HepG2 (cell line): ENCODE results near the gene JUND. TPM values are rescaled to one million over a fixed set of nuclear protein-coding genes. Genes with fewer than 3 reads are reported as not detected.
A peak's percentile ranks its signal among the peaks of the same experiment; 100 is the strongest.

Experiments
- ATAC-seq: fragments of 200-7000 bp; cut with Tn5 transposase; 3 replicates; pipeline ENCODE4 v1.9.1; 2020; ENCODE audit warnings: mild to moderate bottlenecking, moderate library complexity
- BruUV-seq: library from RNA; stranded (reverse); fragments of 400-500 nt; replicated peaks from 2 replicates; lab custom pipeline; 2021; lab: Mats Ljungman, UMichigan
- CTCF ChIA-PET: fragments of 300-600 bp; formaldehyde crosslinking; extraction: SDS; loops from one replicate; lab custom pipeline; 2021; ENCODE audit warnings: low total read pairs, inconsistent platforms, low intra/inter-chr PET ratio; lab: Yijun Ruan, JAX
- POLR2A ChIA-PET: fragments of 350-600 bp; sonication (Branson Sonifier 250); formaldehyde crosslinking; loops from one replicate; lab custom pipeline; 2020; ENCODE audit warnings: antibody characterized with exemption, inconsistent platforms; lab: Yijun Ruan, JAX
- DNase-seq: peaks from one replicate; pipeline ENCODE4 v3.0.0-alpha.2; 2015; ENCODE audit warnings: low spot score
- FAIRE-seq: peaks from 3 replicates; lab custom pipeline; 2011; peaks lifted over from hg19 to GRCh38; lab: Jason Lieb, UNC
- H2AFZ ChIP-seq: one replicate; pipeline ENCODE4 v1.6.1; 2011; ENCODE audit warnings: low read length, inconsistent platforms
- H3K27ac ChIP-seq: fragments of 300-600 bp; 3 replicates; pipeline ENCODE4 v1.8.0; 2011; ENCODE audit warnings: mixed run types, mild to moderate bottlenecking, mixed read lengths, low read length, inconsistent platforms; ENCODE audit not compliant: insufficient read depth; ENCODE audit errors: extremely low read length
- H3K27me3 ChIP-seq, 2 experiments: fragments of 200-600 bp in 1 of 2; 2 replicates in 1 of 2; 3 replicates in 1 of 2; pipeline versions ENCODE4 v1.6.0 to v1.8.0; 2011; ENCODE audit warnings: low read length in 2 of 2, mild to moderate bottlenecking in 2 of 2, moderate library complexity in 2 of 2, inconsistent platforms in 1 of 2; ENCODE audit not compliant: insufficient read depth in 2 of 2, control insufficient read depth in 1 of 2
- H3K36me3 ChIP-seq, 2 experiments: fragments of 200-600 bp in 1 of 2; replicated peaks in 1 of 2; 2 replicates in 1 of 2; 3 replicates in 1 of 2; pipeline versions ENCODE4 v1.5.1 to v1.8.0; 2011; ENCODE audit warnings: low read length in 2 of 2, inconsistent platforms in 1 of 2; ENCODE audit not compliant: insufficient read depth in 2 of 2, control insufficient read depth in 1 of 2
- H3K4me1 ChIP-seq: 2 replicates; pipeline ENCODE4 v1.5.1; 2012; ENCODE audit warnings: low read length, inconsistent platforms; ENCODE audit not compliant: insufficient read depth
- H3K4me2 ChIP-seq: 2 replicates; pipeline ENCODE4 v1.6.0; 2011; ENCODE audit warnings: low read depth, low read length, inconsistent platforms
- H3K4me3 ChIP-seq, 3 experiments: fragments of 200-600 bp in 1 of 3; sonication (generic), shearing (Covaris generic) in 1 of 3; replicated peaks in 1 of 3; 2 replicates each; pipeline ENCODE4 v1.5.1; 2011 to 2016; ENCODE audit warnings: low read length in 3 of 3, inconsistent platforms in 2 of 3, low read depth in 2 of 3, mild to moderate bottlenecking in 2 of 3, control low read depth in 1 of 3, mixed read lengths in 1 of 3; ENCODE audit not compliant: insufficient read depth in 1 of 3
- H3K79me2 ChIP-seq: one replicate; pipeline ENCODE4 v1.6.1; 2011; ENCODE audit warnings: low read length, inconsistent platforms; ENCODE audit not compliant: insufficient read depth
- H3K9ac ChIP-seq: 2 replicates; pipeline ENCODE4 v1.6.0; 2011; ENCODE audit warnings: mild to moderate bottlenecking, low read depth, low read length, inconsistent platforms; ENCODE audit not compliant: insufficient read depth
- H3K9me3 ChIP-seq: 2 replicates; pipeline ENCODE4 v1.5.1; 2012; ENCODE audit warnings: mild to moderate bottlenecking, low read length
- H4K20me1 ChIP-seq: 2 replicates; pipeline ENCODE4 v1.6.0; 2011; ENCODE audit warnings: inconsistent platforms, mild to moderate bottlenecking, low read length, moderate library complexity; ENCODE audit not compliant: insufficient read depth
- ESRRA ChIP-seq: sonication (generic); formaldehyde crosslinking; IDR thresholded peaks from 2 replicates; pipeline ENCODE4 v1.5.1; 2020; ENCODE audit warnings: mild to moderate bottlenecking, low read depth, missing genetic modification reagents
- HDAC2 ChIP-seq: sonication (generic); formaldehyde crosslinking; IDR thresholded peaks from 2 replicates; pipeline ENCODE4 v1.4.0; 2020; ENCODE audit warnings: missing genetic modification reagents
- HIVEP1 ChIP-seq: sonication (generic); formaldehyde crosslinking; IDR thresholded peaks from 2 replicates; pipeline ENCODE4 v1.4.0; 2020; ENCODE audit warnings: mild to moderate bottlenecking, missing genetic modification reagents
- HOXD1 ChIP-seq: sonication (generic); formaldehyde crosslinking; IDR thresholded peaks from 2 replicates; pipeline ENCODE4 v1.5.0; 2020; ENCODE audit warnings: missing genetic modification reagents
- KAT2B ChIP-seq: fragments of 150-350 bp; IDR thresholded peaks from 2 replicates; pipeline ENCODE4 v1.6.1; 2014; ENCODE audit warnings: low read depth, low read length, borderline replicate concordance
- KDM1A ChIP-seq: IDR thresholded peaks from 2 replicates; pipeline ENCODE4 v1.6.1; 2016; ENCODE audit warnings: missing compliant biosample characterization
- KDM5B ChIP-seq: sonication (generic); formaldehyde crosslinking; IDR thresholded peaks from 2 replicates; pipeline ENCODE4 v1.4.0; 2020; ENCODE audit warnings: missing genetic modification reagents, mild to moderate bottlenecking, borderline replicate concordance
- KLF11 ChIP-seq: IDR thresholded peaks from 2 replicates; pipeline ENCODE4 v1.6.1; 2016; ENCODE audit warnings: missing compliant biosample characterization
- MIER3 ChIP-seq: IDR thresholded peaks from 2 replicates; pipeline ENCODE4 v1.6.1; 2016; ENCODE audit warnings: missing compliant biosample characterization, borderline replicate concordance
- PHF21A ChIP-seq: sonication (generic); formaldehyde crosslinking; IDR thresholded peaks from 2 replicates; pipeline ENCODE4 v1.5.0; 2020; ENCODE audit warnings: mild to moderate bottlenecking, missing genetic modification reagents
- SNAPC2 ChIP-seq: sonication (generic); formaldehyde crosslinking; IDR thresholded peaks from 2 replicates; pipeline ENCODE4 v1.8.1; 2022; ENCODE audit warnings: mild to moderate bottlenecking, missing genetic modification reagents
- ZFP36 ChIP-seq: fragments of 150-350 bp; IDR thresholded peaks from 2 replicates; pipeline ENCODE4 v1.6.1; 2018; ENCODE audit warnings: borderline replicate concordance, low read length, low read depth; ENCODE audit not compliant: partially characterized antibody
- ZKSCAN5 ChIP-seq: sonication (generic); formaldehyde crosslinking; IDR thresholded peaks from 2 replicates; pipeline ENCODE4 v1.5.1; 2020; ENCODE audit warnings: mild to moderate bottlenecking, missing genetic modification reagents
- ZMYM3 ChIP-seq: sonication (generic); formaldehyde crosslinking; IDR thresholded peaks from 2 replicates; pipeline ENCODE4 v1.5.1; 2020; ENCODE audit warnings: mild to moderate bottlenecking, missing genetic modification reagents
- ZNF121 ChIP-seq: sonication (generic); formaldehyde crosslinking; IDR thresholded peaks from 2 replicates; pipeline ENCODE4 v1.5.0; 2020; ENCODE audit warnings: mild to moderate bottlenecking, missing genetic modification reagents
- ZNF225 ChIP-seq: sonication (generic); formaldehyde crosslinking; IDR thresholded peaks from 2 replicates; pipeline ENCODE4 v1.4.0; 2020; ENCODE audit warnings: mild to moderate bottlenecking, missing genetic modification reagents
- ZNF234 ChIP-seq: sonication (generic); formaldehyde crosslinking; conservative IDR thresholded peaks from 2 replicates; pipeline ENCODE4 v1.5.1; 2020; ENCODE audit warnings: mild to moderate bottlenecking, missing genetic modification reagents
- ZNF768 ChIP-seq: sonication (generic); formaldehyde crosslinking; IDR thresholded peaks from 2 replicates; pipeline ENCODE4 v1.4.0; 2020; ENCODE audit warnings: missing genetic modification reagents
- WGBS: methylation state at CpG from one replicate; pipeline ENCODE4 v1.1.6; 2017; ENCODE audit warnings: low lambda C conversion rate; 5-methylcytosine and 5-hydroxymethylcytosine counted together
- in situ Hi-C: cut with HindIII; loops from 2 replicates; pipeline ENCODE4 v1.10.0; 2017; ENCODE audit warnings: low pct_unique_long_range_greater_than_20kb; ENCODE audit not compliant: extremely low pct_ligation_motif_present
- intact Hi-C: fragments of 100-400 bp; cut with micrococcal nuclease; formaldehyde crosslinking; loops from one replicate; pipeline ENCODE4 v1.10.0; 2022; ENCODE audit not compliant: unreplicated experiment
- polyA plus RNA-seq, 8 experiments: library from polyadenylated mRNA; depleted of rRNA in 3 of 8; stranded (reverse) in 7 of 8; unstranded in 1 of 8; fragments of >200 nt; fragmentation: Illumina TruSeq in 4 of 8; extraction: Trizol in 4 of 8; gene quantifications; 2 replicates each; pipeline versions ENCODE4 v1.2.1 to v1.2.3, GENCODE V29; 2011 to 2016; ENCODE audit warnings: low read depth in 4 of 8, missing spikeins in 1 of 8, mixed read lengths in 1 of 8; ENCODE audit not compliant: insufficient read depth in 1 of 8
- total RNA-seq, 5 experiments: library from RNA; depleted of rRNA; stranded (reverse); fragments of >200 nt; fragmentation: Illumina TruSeq; extraction: Trizol; gene quantifications; 2 replicates each; pipeline ENCODE4 v1.2.3, GENCODE V29; 2016; ENCODE audit warnings: low read depth in 1 of 5
- TF ChIP-seq, protein P1 (sequence below): sonication (generic); formaldehyde crosslinking; IDR thresholded peaks from 2 replicates; pipeline ENCODE4 v1.4.0; 2020; ENCODE audit warnings: mild to moderate bottlenecking, missing genetic modification reagents
- TF ChIP-seq, protein P2 (sequence below): sonication (generic); formaldehyde crosslinking; IDR thresholded peaks from 2 replicates; pipeline ENCODE4 v1.5.0; 2020; ENCODE audit warnings: missing genetic modification reagents
- TF ChIP-seq, protein P3 (sequence below): sonication (generic); formaldehyde crosslinking; IDR thresholded peaks from 2 replicates; pipeline ENCODE4 v1.4.0; 2020; ENCODE audit warnings: missing genetic modification reagents
- TF ChIP-seq, protein P4 (sequence below): sonication (generic); formaldehyde crosslinking; IDR thresholded peaks from 2 replicates; pipeline ENCODE4 v1.8.0; 2022; ENCODE audit warnings: mild to moderate bottlenecking, missing genetic modification reagents

JUND gene
- total and polyA plus RNA-seq, 2 of the 13 experiments (the other 11 are each of a cell fraction or from before 2014, with no cell fraction given), result 41.2 to 59.8 TPM

DNA sequence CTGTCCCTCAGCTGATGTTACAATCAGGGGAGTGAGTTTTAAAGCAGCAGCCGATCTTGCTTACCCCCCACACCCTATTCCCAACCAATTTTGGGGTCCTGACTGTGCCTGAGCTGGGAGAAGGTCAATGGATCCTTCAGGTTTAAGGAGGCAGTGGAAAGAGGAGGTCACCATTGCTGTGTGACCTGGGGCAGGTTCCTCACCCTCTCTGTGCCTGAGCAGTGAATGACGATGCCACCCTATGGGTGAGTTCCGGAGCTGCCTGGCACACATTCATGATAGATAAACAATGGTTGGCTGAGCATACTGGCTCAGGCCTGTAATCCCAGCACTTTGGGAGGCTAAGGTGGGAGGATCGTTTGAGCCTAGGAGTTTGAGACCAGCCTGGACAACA is 20.3 kb upstream of the JUND start:
- Histone ChIP-seq H3K4me2 (no peak overlapping the region), H4K20me1 (no peaks in the 10 kb centered on the region), H3K9ac (no peak overlapping the region), H3K79me2 (no peaks in the 10 kb centered on the region), H3K27me3 (no peaks in the 10 kb centered on the region), H3K27ac (no peak overlapping the region), H3K4me3 (no peak overlapping the region), H3K9me3 (no peaks in the 10 kb centered on the region), H3K4me1 (peaks cover 59% of the 10 kb centered on the region), H3K36me3 (no peaks in the 10 kb centered on the region), H2AFZ (no peak overlapping the region)
- ATAC-seq, result no peak
- ChIA-PET POLR2A (interaction anchor here (5.8 to 7.2 kb wide), 3 partner anchors 9 to 22 kb away, joined by 51 to 251 read pairs (median 187); partner anchors contain the start of genes JUND and LSM4), CTCF (no interaction called here)
- 100% methylated on average over 4 of the region's 4 CpGs for WGBS
- no peak for DNase-seq
- BruUV-seq, result no TSS peak
- TF ChIP-seq, protein P1, sequence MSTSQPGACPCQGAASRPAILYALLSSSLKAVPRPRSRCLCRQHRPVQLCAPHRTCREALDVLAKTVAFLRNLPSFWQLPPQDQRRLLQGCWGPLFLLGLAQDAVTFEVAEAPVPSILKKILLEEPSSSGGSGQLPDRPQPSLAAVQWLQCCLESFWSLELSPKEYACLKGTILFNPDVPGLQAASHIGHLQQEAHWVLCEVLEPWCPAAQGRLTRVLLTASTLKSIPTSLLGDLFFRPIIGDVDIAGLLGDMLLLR (CRISPR knock-in tag), result 0 out of 2 replicates have a peak, but pooled peaks have one; percentile 19
- TF ChIP-seq ZNF234 (CRISPR knock-in tag) (no peak), HOXD1 (no peak), ZNF225 (CRISPR knock-in tag) (no peak), ESRRA (CRISPR knock-in tag) (no peak), SNAPC2 (no peak), KAT2B (no peak), HDAC2 (CRISPR knock-in tag) (0 out of 2 replicates have a peak, but pooled peaks have one; percentile 9), ZNF121 (peak; percentile 76), ZMYM3 (CRISPR knock-in tag) (peak; percentile 83), KDM5B (CRISPR knock-in tag) (0 out of 2 replicates have a peak, but pooled peaks have one; percentile 25), ZFP36 (peak; percentile 65), MIER3 (CRISPR knock-in tag) (no peak), ZNF768 (CRISPR knock-in tag) (peak; percentile 99), KDM1A (peak; percentile 69; the same call in 1 of the 2 replicates), PHF21A (CRISPR knock-in tag) (no peak), HIVEP1 (CRISPR knock-in tag) (no peak), ZKSCAN5 (no peak), KLF11 (CRISPR knock-in tag) (no peak)
- TF ChIP-seq, protein P2, sequence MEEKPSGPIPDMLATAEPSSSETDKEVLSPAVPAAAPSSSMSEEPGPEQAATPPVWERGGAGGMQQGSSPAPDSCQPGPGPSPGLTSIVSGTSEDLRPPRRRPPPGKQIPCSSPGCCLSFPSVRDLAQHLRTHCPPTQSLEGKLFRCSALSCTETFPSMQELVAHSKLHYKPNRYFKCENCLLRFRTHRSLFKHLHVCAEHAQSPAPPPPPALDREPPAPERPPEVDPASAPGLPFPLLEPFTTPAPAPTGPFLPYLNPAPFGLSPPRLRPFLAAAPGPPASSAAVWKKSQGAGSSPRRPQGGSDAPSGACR (CRISPR knock-in tag), result no peak
- TF ChIP-seq, protein P3, sequence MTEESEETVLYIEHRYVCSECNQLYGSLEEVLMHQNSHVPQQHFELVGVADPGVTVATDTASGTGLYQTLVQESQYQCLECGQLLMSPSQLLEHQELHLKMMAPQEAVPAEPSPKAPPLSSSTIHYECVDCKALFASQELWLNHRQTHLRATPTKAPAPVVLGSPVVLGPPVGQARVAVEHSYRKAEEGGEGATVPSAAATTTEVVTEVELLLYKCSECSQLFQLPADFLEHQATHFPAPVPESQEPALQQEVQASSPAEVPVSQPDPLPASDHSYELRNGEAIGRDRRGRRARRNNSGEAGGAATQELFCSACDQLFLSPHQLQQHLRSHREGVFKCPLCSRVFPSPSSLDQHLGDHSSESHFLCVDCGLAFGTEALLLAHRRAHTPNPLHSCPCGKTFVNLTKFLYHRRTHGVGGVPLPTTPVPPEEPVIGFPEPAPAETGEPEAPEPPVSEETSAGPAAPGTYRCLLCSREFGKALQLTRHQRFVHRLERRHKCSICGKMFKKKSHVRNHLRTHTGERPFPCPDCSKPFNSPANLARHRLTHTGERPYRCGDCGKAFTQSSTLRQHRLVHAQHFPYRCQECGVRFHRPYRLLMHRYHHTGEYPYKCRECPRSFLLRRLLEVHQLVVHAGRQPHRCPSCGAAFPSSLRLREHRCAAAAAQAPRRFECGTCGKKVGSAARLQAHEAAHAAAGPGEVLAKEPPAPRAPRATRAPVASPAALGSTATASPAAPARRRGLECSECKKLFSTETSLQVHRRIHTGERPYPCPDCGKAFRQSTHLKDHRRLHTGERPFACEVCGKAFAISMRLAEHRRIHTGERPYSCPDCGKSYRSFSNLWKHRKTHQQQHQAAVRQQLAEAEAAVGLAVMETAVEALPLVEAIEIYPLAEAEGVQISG (CRISPR knock-in tag), result no peak
- TF ChIP-seq, protein P4, sequence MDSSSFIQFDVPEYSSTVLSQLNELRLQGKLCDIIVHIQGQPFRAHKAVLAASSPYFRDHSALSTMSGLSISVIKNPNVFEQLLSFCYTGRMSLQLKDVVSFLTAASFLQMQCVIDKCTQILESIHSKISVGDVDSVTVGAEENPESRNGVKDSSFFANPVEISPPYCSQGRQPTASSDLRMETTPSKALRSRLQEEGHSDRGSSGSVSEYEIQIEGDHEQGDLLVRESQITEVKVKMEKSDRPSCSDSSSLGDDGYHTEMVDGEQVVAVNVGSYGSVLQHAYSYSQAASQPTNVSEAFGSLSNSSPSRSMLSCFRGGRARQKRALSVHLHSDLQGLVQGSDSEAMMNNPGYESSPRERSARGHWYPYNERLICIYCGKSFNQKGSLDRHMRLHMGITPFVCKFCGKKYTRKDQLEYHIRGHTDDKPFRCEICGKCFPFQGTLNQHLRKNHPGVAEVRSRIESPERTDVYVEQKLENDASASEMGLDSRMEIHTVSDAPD (CRISPR knock-in tag), result no peak
- intact Hi-C loops (loop anchor here (1.0 kb wide), 1 partner anchor 19 kb away; no protein-coding TSS in a partner anchor), in situ Hi-C loops (no loop called here)
- FAIRE-seq, result no peak
